K562 (cell line): ENCODE measurements around the gene HDGFL2. TPM values are rescaled to one million over a fixed set of nuclear protein-coding genes. Genes with fewer than 3 reads are reported as not detected.
A peak's percentile ranks its signal among the peaks of the same experiment; 100 is the strongest.

ENCODE experiments used
- ATF1 ChIP-seq, 2 experiments: fragments of 450-650 bp in 1 of 2; IDR thresholded peaks; 2 replicates each; pipeline ENCODE4 v1.6.1; 2016; ENCODE audit warnings: missing compliant biosample characterization in 1 of 2, missing genetic modification characterization in 1 of 2
- BHLHE40 ChIP-seq: IDR thresholded peaks from 2 replicates; pipeline ENCODE4 v1.6.1; 2011; ENCODE audit warnings: low read length, improper control_type of control experiment
- CBFA2T3 ChIP-seq: fragments of 450-650 bp; IDR thresholded peaks from 2 replicates; pipeline ENCODE4 v1.6.1; 2017
- CTCFL ChIP-seq: IDR thresholded peaks from 2 replicates; pipeline ENCODE4 v1.6.1; 2011; ENCODE audit warnings: borderline replicate concordance, low read depth, mild to moderate bottlenecking, moderate library complexity, low read length; ENCODE audit not compliant: insufficient read depth, poor library complexity, severe bottlenecking
- FOXK2 ChIP-seq, 2 experiments: fragments of 450-650 bp; IDR thresholded peaks in 1 of 2; conservative IDR thresholded peaks in 1 of 2; 2 replicates each; pipeline ENCODE4 v1.6.1; 2016; ENCODE audit warnings: low read depth in 2 of 2, mild to moderate bottlenecking in 1 of 2
- FOXM1 ChIP-seq, 2 experiments: fragments of 450-650 bp in 1 of 2; sonication (generic) in 1 of 2; formaldehyde crosslinking in 1 of 2; IDR thresholded peaks; 2 replicates each; pipeline versions ENCODE4 v1.6.1 to v1.9.0; 2017 to 2022; ENCODE audit warnings: low read depth in 2 of 2, mild to moderate bottlenecking in 2 of 2, missing genetic modification reagents in 1 of 2, moderate library complexity in 1 of 2
- KDM1A ChIP-seq, 2 experiments: fragments of 450-650 bp; IDR thresholded peaks; 2 replicates each; pipeline ENCODE4 v1.6.1; 2016; ENCODE audit warnings: mild to moderate bottlenecking in 2 of 2
- MIER1 ChIP-seq: fragments of 450-650 bp; IDR thresholded peaks from 2 replicates; pipeline ENCODE4 v1.6.1; 2016; ENCODE audit warnings: antibody characterized with exemption, mild to moderate bottlenecking, low read depth
- RFX5 ChIP-seq: IDR thresholded peaks from 2 replicates; pipeline ENCODE4 v1.6.1; 2011; ENCODE audit warnings: low read depth, mild to moderate bottlenecking, improper control_type of control experiment, low read length
- RUNX1 ChIP-seq: sonication (generic); IDR thresholded peaks from 2 replicates; pipeline ENCODE4 v1.6.1; 2016; ENCODE audit warnings: antibody characterized with exemption, low read depth
- SAFB ChIP-seq: fragments of 200-400 bp; formaldehyde crosslinking; IDR thresholded peaks from 2 replicates; pipeline ENCODE4 v1.6.1; 2017; ENCODE audit warnings: low read depth, low read length, borderline replicate concordance
- ZBTB7A ChIP-seq: IDR thresholded peaks from 2 replicates; pipeline ENCODE4 v1.6.1; 2011; ENCODE audit warnings: low read depth, mild to moderate bottlenecking, low read length, moderate library complexity, borderline replicate concordance; ENCODE audit not compliant: control insufficient read depth
- ZNF717 ChIP-seq: fragments of 250-450 bp; sonication (Bioruptor Pico); IDR thresholded peaks from 2 replicates; pipeline ENCODE4 v1.5.0; 2021
- polyA plus RNA-seq, 8 experiments: library from polyadenylated mRNA; depleted of rRNA in 4 of 8; stranded (reverse) in 5 of 8; unstranded in 3 of 8; fragments of >200 nt; fragmentation: Nextera tagmentation in 2 of 8; fragmentation: Illumina TruSeq in 1 of 8; extraction: Ambion mirVana in 2 of 8; extraction: Trizol in 1 of 8; gene quantifications; 2 replicates each; pipeline versions ENCODE4 v1.2.1 to v1.2.3, GENCODE V29; 2011 to 2014; ENCODE audit warnings: inconsistent platforms in 1 of 8, missing spikeins in 1 of 8
- total RNA-seq, 7 experiments: library from RNA; depleted of rRNA in 6 of 7; stranded (reverse); fragments of >200 nt in 6 of 7; fragmentation: Illumina TruSeq in 2 of 7; extraction: Trizol in 2 of 7; gene quantifications; 2 replicates each; pipeline versions ENCODE4 v1.2.1 to v1.2.3, GENCODE V29; 2011 to 2021; ENCODE audit warnings: low replicate concordance in 1 of 7
- TF ChIP-seq, protein P1 (sequence below), 3 experiments: IDR thresholded peaks in 2 of 3; conservative IDR thresholded peaks in 1 of 3; 2 replicates each; pipeline ENCODE4 v1.5.1; 2011 to 2012; ENCODE audit warnings: low read length in 3 of 3, mild to moderate bottlenecking in 3 of 3, control low read depth in 2 of 3, improper control_type of control experiment in 1 of 3, inconsistent platforms in 1 of 3, low read depth in 1 of 3, mixed read lengths in 1 of 3, moderate library complexity in 1 of 3; ENCODE audit not compliant: insufficient read depth in 2 of 3

Gene HDGFL2
- total and polyA plus RNA-seq, 9 of the 15 experiments (the other 6 are each of a cell fraction or from before 2014, with no cell fraction given) = 0.13 to 61.7 (median 16.0) TPM

DNA sequence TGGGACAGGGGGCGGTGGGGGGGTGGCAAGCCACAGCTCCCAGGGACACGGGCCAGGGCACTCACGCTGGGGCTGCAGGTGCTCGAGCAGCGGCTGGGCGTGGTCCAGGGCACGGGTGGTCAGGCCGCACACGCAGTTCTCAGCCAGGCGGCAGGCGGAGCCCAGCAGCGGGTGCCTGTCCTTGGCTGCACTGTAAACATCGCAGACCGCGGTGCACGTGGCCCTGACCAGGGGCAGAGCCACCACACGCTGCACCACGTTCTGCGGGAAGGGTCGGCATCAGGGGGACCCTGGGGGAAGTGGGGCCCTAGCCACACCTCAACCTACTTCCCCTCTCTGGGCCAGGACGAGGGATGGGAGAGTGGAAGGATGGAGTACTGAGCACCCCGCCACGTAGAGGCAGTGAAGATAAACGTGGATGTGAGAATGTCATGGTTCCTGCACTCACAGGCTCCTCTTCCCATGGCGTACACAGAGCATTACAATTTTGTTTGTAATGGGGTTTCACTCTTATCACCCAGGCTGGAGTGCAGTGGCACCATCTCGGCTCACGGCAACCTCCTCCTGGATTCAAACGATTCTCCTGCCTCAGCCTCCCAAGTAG, 59.6 kb downstream of the HDGFL2 start (continued):
- TF ChIP-seq CTCFL (no peak), KDM1A (IDR thresholded peaks at IDR 0.05) (0 out of 4 replicates have a peak, but pooled peaks of 1 of the 2 experiments have one; percentile 5), ZNF717 (CRISPR knock-in tag) (no peak), RFX5 (no peak), CBFA2T3 (no peak), ZBTB7A (no peak; the same call in 1 of the 2 replicates), BHLHE40 (peak; percentile 46; the same call in 1 of the 2 replicates), MIER1 (no peak), FOXM1 (IDR thresholded peaks at IDR 0.05; ENCODE audit: low read depth) (no peak), FOXM1 (CRISPR knock-in tag; IDR thresholded peaks at IDR 0.05; ENCODE audit: low read depth) (no peak), RUNX1 (no peak), ATF1 (CRISPR knock-in tag; IDR thresholded peaks at IDR 0.05) (no peak), ATF1 (tag; IDR thresholded peaks at IDR 0.05) (0 out of 2 replicates have a peak, but pooled peaks have one; percentile 9), FOXK2 (conservative IDR thresholded peaks at IDR 0.05 in 1 of 2, IDR thresholded peaks at IDR 0.05 in 1 of 2; ENCODE audit: low read depth in 2 of 2) (peak; percentile 41 to 60; a peak in 2 of 4 replicates), SAFB (no peak)
- TF ChIP-seq, protein P1, sequence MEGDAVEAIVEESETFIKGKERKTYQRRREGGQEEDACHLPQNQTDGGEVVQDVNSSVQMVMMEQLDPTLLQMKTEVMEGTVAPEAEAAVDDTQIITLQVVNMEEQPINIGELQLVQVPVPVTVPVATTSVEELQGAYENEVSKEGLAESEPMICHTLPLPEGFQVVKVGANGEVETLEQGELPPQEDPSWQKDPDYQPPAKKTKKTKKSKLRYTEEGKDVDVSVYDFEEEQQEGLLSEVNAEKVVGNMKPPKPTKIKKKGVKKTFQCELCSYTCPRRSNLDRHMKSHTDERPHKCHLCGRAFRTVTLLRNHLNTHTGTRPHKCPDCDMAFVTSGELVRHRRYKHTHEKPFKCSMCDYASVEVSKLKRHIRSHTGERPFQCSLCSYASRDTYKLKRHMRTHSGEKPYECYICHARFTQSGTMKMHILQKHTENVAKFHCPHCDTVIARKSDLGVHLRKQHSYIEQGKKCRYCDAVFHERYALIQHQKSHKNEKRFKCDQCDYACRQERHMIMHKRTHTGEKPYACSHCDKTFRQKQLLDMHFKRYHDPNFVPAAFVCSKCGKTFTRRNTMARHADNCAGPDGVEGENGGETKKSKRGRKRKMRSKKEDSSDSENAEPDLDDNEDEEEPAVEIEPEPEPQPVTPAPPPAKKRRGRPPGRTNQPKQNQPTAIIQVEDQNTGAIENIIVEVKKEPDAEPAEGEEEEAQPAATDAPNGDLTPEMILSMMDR (IDR thresholded peaks at IDR 0.05 in 2 of 3, conservative IDR thresholded peaks at IDR 0.05 in 1 of 3; ENCODE audit: insufficient read depth in 2 of 3, low read depth in 1 of 3, low read length in 3 of 3) = 0 out of 6 replicates have a peak, but pooled peaks of 1 of the 3 experiments have one; percentile 7
- TF ChIP-seq, all 486 proteins: peak for 10
